CD4-positive, alpha-beta T cell treated with Interleukin-15 for 4 hours (primary cell): ENCODE measurements around the gene MEGF11.

Experiments
- DNase-seq: peaks from one replicate; pipeline ENCODE4 v3.0.0-alpha.2; 2020; ENCODE audit warnings: low spot score

MEGF11 gene

DNA sequence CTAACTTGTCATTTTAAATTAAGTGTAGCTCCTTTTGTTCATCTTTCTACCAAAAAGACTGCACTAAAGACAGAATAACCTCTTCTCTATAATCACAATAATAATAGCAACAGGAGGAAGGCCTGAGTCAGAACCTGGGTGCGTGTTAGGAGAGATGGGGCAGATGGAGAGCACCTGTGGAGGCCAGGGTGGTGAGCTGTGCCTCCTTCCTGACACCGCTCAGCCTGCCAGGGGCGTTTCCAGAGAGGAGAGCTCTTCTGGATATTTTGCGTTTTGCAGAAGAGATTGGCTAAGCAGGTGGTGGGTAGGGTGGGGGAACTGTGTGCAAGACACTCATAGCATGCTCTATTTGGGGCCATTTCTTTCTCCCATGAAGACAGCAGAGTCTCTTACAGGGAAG lies 83.5 kb downstream of the MEGF11 start:
- DNase-seq, result no peak

- no peak for DNase-seq
Observed at GRCh38 chr15:66169625-66170024, 83.9 kb downstream of the MEGF11 start.

GRCh38 chr15:66169023-66169422 lies 84.5 kb downstream of the MEGF11 start:
- DNase-seq, result no peak

GRCh38 chr15:66167854-66168253 lies 85.7 kb downstream of the MEGF11 start:
- no peak for DNase-seq

DNA sequence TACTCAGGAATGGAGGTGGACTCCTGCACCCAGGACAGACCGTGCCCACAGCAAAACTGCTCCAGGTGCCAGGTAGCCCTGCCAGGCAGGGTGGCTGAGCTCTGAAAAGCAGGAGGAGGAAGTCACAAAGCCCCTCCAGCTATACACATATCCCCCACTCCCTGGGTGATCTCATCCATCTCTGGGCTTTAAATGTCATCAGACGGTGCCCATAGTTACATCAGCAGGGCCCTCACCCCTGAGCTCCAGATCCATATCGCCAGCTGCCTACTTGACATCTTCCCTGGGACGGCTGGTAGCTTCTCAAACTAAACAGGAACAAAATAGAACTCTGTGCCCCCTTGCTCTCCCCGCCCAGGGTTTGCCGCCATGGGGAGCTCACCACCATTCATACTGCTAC lies 87.7 kb downstream of the MEGF11 start:
- no peak for DNase-seq

- no peak for DNase-seq
Observed at GRCh38 chr15:66164788-66165187, 88.8 kb downstream of the MEGF11 start.

DNA sequence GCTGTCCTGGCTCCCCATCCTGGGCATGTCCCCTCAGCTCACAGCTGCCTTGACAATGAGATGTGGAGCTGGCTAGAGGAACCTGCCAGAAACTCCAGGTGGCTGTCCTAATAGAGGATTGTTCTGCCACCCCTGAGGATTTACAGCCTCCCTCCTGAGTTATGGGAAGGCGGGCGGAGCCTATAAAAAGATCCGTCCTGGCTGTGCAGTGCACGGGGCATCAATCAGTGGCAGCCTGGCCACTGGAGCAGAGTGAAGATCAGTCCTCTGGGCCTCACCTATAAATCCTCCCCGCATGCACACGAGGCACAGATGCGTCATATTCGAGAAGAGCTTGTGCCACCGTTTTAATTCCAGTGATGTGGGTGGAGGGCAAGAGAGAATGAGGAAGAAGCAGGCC lies 90.0 kb downstream of the MEGF11 start:
- DNase-seq, result no peak

GRCh38 chr15:66162286-66162685 lies 91.3 kb downstream of the MEGF11 start:
- no peak for DNase-seq

DNA sequence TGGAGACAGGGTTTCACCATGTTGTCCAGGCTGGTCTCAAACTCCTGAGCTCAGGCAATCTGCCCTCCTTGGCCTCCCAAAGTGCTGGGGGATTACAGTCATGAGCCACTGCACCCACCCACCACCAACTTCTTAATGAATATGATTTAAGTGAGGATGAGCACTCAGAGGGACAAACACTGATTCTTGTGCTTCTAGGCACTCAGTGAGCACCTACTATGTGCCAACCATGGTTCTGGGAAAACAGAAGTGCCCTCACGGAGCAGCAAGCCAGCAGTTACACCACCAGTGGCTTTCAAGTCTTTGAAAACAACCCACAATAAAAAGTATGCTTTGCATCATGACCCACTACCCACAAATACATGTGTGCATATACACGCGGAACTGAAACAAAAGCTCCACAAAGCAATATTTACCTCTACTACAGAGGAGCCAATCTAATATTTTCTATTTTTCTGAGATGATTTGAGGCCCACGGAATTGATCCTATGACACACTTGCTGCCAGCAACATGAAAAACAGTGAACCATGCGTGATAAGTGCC lies 91.9 kb downstream of the MEGF11 start:
- no peak for DNase-seq

DNA sequence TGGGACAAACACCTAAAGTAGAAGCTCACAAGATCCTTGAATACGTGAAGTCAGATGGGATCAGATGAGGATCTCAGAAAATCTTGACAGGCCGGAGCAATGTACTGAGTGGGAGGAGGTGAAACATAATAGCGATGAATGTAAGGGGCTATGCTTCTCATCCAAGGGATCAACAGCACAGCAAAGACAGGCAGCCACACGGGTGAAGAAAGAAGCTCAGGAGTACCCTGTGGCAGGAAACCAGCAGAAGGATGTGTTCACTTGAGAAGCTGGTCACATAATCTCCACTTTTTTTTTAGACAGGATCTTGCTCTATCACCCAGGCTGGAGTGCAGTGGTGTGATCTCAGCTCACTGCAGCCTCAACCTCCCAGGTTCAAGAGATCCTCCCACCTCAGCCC lies 92.4 kb downstream of the MEGF11 start:
- DNase-seq, result no peak

DNA sequence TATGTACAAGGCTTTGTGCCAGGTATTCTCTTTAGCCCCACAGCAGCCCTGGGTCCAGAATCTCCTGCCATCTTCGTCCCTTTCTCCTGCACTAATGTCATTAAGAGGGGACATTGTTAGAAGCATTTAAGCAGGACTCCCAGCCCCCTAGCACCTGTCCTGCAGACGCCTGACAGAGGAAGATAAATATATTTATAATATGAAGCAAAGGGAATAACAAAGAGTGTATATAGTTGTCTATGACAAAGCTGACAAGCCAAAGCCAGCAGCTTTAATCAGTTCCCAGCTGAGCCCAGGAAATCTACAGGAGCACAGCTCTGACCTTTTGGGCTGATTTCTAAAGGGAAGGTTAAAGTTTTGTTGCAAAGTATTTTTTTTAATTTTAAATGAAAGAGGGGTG lies 96.0 kb downstream of the MEGF11 start:
- DNase-seq, result no peak

DNA sequence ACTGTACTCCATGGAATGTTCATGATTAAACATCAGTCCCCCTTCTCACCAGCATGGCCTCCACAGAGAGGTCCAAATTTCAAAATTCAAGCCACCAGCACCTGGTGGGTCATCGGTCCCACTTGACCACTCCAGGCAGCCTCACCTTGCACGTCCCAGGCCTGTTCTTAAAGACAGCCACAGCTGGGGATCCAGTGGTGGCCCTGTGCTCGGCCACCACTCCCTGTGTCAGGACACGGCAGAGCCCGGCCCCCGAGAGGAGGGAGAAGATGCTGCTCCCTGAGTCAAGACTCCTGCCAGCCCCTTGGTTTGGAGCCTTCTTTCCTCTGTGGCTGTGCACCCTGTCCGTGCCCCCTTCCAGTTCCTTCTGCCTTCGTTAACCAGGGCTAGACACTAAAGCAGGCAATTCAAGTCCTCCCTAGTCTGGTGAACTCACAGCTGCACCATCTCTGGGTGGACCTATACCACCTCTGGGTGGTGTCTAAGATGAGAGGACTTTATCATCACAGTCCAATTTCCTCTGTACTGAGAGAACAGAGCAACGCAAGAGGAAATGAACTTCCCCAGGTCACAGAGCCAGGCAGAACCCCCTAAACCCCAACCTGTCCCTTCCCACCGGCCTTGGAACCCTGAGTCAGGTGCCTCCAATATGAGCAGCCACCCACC lies 97.1 kb downstream of the MEGF11 start:
- no peak for DNase-seq

GRCh38 chr15:66155065-66155464 lies 98.5 kb downstream of the MEGF11 start:
- DNase-seq, result no peak

DNA sequence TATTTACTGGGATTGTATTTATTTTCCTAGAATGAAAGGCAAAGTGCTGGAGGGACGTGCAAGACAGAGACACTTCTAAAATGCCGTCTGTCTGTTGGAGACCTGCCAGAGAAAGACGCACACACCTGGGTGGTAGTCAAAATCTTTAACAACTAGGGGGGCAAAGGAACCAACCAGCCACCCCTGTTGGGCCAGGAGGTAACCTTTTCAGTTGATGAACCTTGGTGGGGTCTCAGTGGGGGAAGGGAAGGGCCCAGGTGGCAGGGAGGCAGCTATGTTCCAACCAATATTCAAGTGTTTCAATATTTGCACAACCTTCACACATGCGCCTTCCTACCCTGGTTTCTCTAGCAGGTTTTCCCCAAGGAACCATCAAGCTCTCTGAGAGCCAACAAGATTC lies 99.0 kb downstream of the MEGF11 start:
- DNase-seq, result no peak

GRCh38 chr15:66153549-66154415 lies 99.8 kb downstream of the MEGF11 start:
- DNase-seq, result no peak

DNA sequence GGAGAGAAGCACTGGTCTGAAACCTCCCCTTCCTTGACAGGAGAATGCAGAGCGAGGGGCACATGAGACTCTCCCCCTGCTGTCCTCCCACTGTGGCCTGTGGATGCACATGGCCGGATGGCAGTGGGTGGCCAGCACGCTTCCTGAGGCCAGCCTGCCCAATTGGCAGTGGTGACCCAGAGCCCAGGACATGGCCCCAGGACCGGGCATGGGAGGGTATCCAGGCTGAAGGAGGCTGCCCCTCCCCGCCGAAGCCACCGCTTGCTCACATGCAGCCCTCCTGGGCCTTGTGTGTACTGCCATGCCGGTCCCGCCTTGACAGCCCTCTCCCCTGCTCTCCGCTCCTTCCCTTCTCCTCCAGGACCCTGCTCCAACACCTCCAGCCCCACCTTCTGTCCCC lies 100.9 kb downstream of the MEGF11 start:
- no peak for DNase-seq

DNA sequence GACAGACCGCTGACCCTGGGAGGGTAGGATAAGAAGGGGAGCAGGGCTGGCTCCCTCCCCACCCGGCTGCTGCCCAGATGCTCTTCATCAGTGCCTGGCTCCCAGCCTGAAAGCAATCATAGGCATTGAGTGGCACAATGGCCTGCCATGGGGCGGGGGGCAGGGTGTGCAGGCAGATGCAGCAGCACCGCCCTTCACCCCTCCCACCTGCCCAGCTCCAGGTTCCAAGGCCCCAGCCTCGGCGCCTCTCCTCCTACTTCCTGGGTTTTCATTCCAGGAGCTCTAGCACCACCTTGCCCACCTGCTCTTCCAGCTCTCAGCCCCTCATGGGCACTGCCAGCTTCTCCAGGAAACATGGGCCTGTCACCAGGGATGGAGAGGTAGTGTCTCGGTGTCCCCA lies 101.7 kb downstream of the MEGF11 start:
- no peak for DNase-seq

GRCh38 chr15:66149871-66150270 lies 103.7 kb downstream of the MEGF11 start:
- no peak for DNase-seq

- no peak for DNase-seq
Observed at GRCh38 chr15:66148187-66148586, 105.4 kb downstream of the MEGF11 start.

GRCh38 chr15:66147440-66147839 lies 106.1 kb downstream of the MEGF11 start:
- no peak for DNase-seq

DNA sequence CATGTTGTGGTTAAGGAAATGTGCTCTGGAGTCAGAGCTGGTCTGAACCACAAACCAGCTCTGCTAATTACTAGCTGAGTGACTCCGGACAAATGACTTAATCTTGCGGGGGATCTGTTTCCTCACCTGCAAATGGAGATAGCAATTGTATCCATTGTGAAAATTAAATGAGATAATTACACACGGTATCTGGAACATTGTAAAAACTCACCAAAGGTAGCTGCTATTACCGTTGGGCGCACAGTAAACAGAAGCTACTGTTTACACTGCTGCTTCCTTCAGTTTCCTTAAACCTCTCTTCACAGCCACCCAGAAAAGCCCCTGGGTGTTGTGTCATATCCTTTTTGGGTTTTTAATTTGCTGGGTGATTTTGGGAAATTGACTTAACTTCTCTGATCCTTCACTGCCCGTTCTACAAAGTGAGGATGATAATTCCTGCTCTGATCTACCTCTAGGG lies 107.8 kb downstream of the MEGF11 start:
- no peak for DNase-seq

- DNase-seq, result no peak
Observed at GRCh38 chr15:66144978-66145725, 108.4 kb downstream of the MEGF11 start.

DNA sequence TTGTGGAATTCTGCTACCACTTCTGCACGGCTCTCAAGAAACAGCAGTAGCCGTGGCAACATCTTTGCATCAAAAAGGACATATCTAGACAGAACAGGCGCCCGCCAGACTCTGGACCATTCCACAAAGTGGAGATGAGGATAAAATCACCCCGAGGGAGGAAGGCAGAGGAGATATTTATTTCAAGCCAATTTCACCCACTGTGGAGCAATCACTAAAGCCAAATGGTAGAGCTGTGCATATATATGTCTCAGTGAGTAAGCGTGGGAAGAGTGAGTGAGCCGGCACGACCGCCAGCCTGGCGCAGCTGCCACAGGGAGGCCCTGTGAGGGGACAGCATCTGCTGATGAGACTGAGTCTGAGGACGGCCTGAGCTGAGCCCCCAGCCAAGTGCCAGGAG lies 111.3 kb downstream of the MEGF11 start:
- no peak for DNase-seq
